GM23248 (cell line): ENCODE measurements around the gene PHYKPL.

Experiments
- EZH2 ChIP-seq: fragments of 200-600 bp; sonication (generic); IDR thresholded peaks from 2 replicates; pipeline ENCODE4 v1.6.1; 2018; ENCODE audit warnings: antibody characterized with exemption, mild to moderate bottlenecking; ENCODE audit not compliant: insufficient read depth, poor library complexity, severe bottlenecking
- EZH2phosphoT487 ChIP-seq: fragments of 200-600 bp; sonication (generic); IDR thresholded peaks from 2 replicates; pipeline ENCODE4 v1.6.1; 2018; ENCODE audit warnings: antibody characterized with exemption, moderate library complexity, mild to moderate bottlenecking, low read depth; ENCODE audit not compliant: insufficient read depth

GRCh38 chr5:178196281-178196812, 36.3 kb downstream of the PHYKPL start:
- TF ChIP-seq EZH2 (no peak), EZH2phosphoT487 (no peak)
